ENCODE results near the gene RAF1.
"Not testable (repeated sequence)": the region's sequence is repeated elsewhere in the genome, so short reads cannot be mapped to it uniquely, and the experiment has no call there.

- not testable (repeated sequence) for TF ChIP-seq CTCF, POLR2A, POLR2AphosphoS5 (IDR thresholded peaks at IDR 0.05)
These were observed 23.1 kb downstream of the RAF1 start for GRCh38 chr3:12640853-12641252.
